Prostate gland (tissue), 2 donors: Measurements from ENCODE around the gene TSPAN12. TPM values are rescaled to one million over a fixed set of nuclear protein-coding genes. Genes with fewer than 3 reads are reported as not detected.
A peak's percentile ranks its signal among the peaks of the same experiment; 100 is the strongest.
"Not testable (repeated sequence)": the region's sequence is repeated elsewhere in the genome, so short reads cannot be mapped to it uniquely, and the experiment has no call there.

Experiments
- DNase-seq: peaks from one replicate; pipeline ENCODE4 v3.0.0-alpha.2; 2019; ENCODE audit warnings: low spot score
- H3K27ac ChIP-seq, 2 donors: fragments of 200-600 bp; sonication (generic); 2 replicates each; pipeline ENCODE4 v1.5.1; 2017 to 2019
- H3K27me3 ChIP-seq: fragments of 200-600 bp; sonication (generic); replicated peaks from 2 replicates; pipeline ENCODE4 v1.5.1; 2019; ENCODE audit not compliant: insufficient read depth
- H3K36me3 ChIP-seq, 2 donors: fragments of 200-600 bp; sonication (generic); 1 replicate in 1 of 2; 2 replicates in 1 of 2; pipeline versions ENCODE4 v1.5.1 to v1.8.1; 2017 to 2019
- H3K4me1 ChIP-seq: fragments of 200-600 bp; sonication (generic); replicated peaks from 2 replicates; pipeline ENCODE4 v1.5.1; 2019
- H3K4me3 ChIP-seq, 2 donors: fragments of 200-600 bp; sonication (generic); 2 replicates each; pipeline ENCODE4 v1.5.1; 2017 to 2019
- H3K9me3 ChIP-seq: fragments of 200-600 bp; sonication (generic); 2 replicates; pipeline ENCODE4 v1.5.1; 2017
- CTCF ChIP-seq, 4 experiments: fragments of 200-600 bp in 2 of 4; fragments of 450-650 bp in 2 of 4; sonication (generic) in 2 of 4; IDR thresholded peaks; 1 replicate in 3 of 4; 2 replicates in 1 of 4; pipeline ENCODE4 v1.5.1; 2016 to 2019; ENCODE audit warnings: antibody characterized with exemption in 4 of 4, mild to moderate bottlenecking in 2 of 4, moderate library complexity in 2 of 4
- POLR2A ChIP-seq: fragments of 450-650 bp; IDR thresholded peaks from one replicate; pipeline ENCODE4 v1.6.1; 2016; ENCODE audit warnings: antibody characterized with exemption, mild to moderate bottlenecking
- POLR2AphosphoS5 ChIP-seq: sonication (generic); formaldehyde crosslinking; IDR thresholded peaks from one replicate; pipeline ENCODE4 v1.6.1; 2017; ENCODE audit warnings: antibody characterized with exemption
- WGBS: methylation state at CpG from one replicate; pipeline ENCODE4 v1.1.5; 2018; 5-methylcytosine and 5-hydroxymethylcytosine counted together
- intact Hi-C: fragments of 100-400 bp; cut with DNase I; formaldehyde crosslinking; loops from one replicate; pipeline ENCODE4 v1.14.2; 2022
- total RNA-seq, 2 donors: library from RNA; depleted of rRNA; stranded (reverse); fragments of >200 nt; gene quantifications; one replicate each; pipeline ENCODE4 v1.1.0, GENCODE V29; 2016

The TSPAN12 gene
- total RNA-seq = 10 to 100 TPM; 14.5 to 16.2 TPM

GRCh38 chr7:120857588-120858573 lies at the start of gene TSPAN12:
Gene TSPAN12 (minus strand): TSS chr7:120858144. CDS start chr7:120856763, 1,381 bp downstream.
- Histone ChIP-seq H3K4me1 (no peaks in the 10 kb centered on the region), H3K27ac (peak within 1 kb of the TSS; percentile 60 to 84), H3K27me3 (no peaks in the 10 kb centered on the region), H3K36me3 (no peaks in the 10 kb centered on the region), H3K4me3 (peak within 1 kb of the TSS; percentile 47 to 71), H3K9me3 (no peaks in the 10 kb centered on the region)
- under 1% methylated on average over 48 of the region's 71 CpGs for WGBS
- DNase-seq = peak; percentile 81
- intact Hi-C loops = no loop called here
- TF ChIP-seq POLR2A (no peak), CTCF (IDR thresholded peaks at IDR 0.05) (peak in 3 of 4 experiments; percentile 34 to 61 (median 53)), POLR2AphosphoS5 (peak; percentile 52)

- Histone ChIP-seq H3K36me3 (no peaks in the 10 kb centered on the region), H3K27me3 (no peaks in the 10 kb centered on the region), H3K4me3 (no peak overlapping the region), H3K4me1 (no peaks in the 10 kb centered on the region), H3K9me3 (no peaks in the 10 kb centered on the region), H3K27ac (no peak overlapping the region)
- 38% methylated on average over 4 of the region's 4 CpGs for WGBS
- intact Hi-C loops = no loop called here
- no peak for DNase-seq
- TF ChIP-seq CTCF (IDR thresholded peaks at IDR 0.05) (no peak), POLR2A (no peak), POLR2AphosphoS5 (no peak)
These were observed 41.0 kb upstream of the TSPAN12 start for GRCh38 chr7:120898715-120899499.

GRCh38 chr7:120895253-120895652 lies 37.3 kb upstream of the TSPAN12 start:
- intact Hi-C loops, H3K9me3 ChIP-seq, DNase-seq, H3K27ac ChIP-seq, H3K27me3 ChIP-seq, H3K4me1 ChIP-seq, H3K4me3 ChIP-seq, H3K36me3 ChIP-seq: not testable (repeated sequence)
- WGBS = 91% methylated on average over 3 of the region's 3 CpGs

- H3K27me3 ChIP-seq, intact Hi-C loops, H3K4me1 ChIP-seq, H3K9me3 ChIP-seq, DNase-seq, H3K4me3 ChIP-seq, H3K27ac ChIP-seq, H3K36me3 ChIP-seq: not testable (repeated sequence)
- 86% methylated on average over 4 of the region's 4 CpGs for WGBS
These were observed 27.7 kb upstream of the TSPAN12 start for GRCh38 chr7:120885602-120886001.

- DNase-seq = no peak
- Histone ChIP-seq H3K36me3 (no peaks in the 10 kb centered on the region), H3K9me3 (no peaks in the 10 kb centered on the region), H3K4me1 (no peaks in the 10 kb centered on the region), H3K4me3 (no peak overlapping the region), H3K27ac (no peak overlapping the region), H3K27me3 (no peaks in the 10 kb centered on the region)
- 82% methylated on average over 4 of the region's 4 CpGs for WGBS
- intact Hi-C loops = no loop called here
- no peak for TF ChIP-seq POLR2A
- TF ChIP-seq POLR2AphosphoS5 = no peak
- TF ChIP-seq CTCF (IDR thresholded peaks at IDR 0.05) = no peak
These were observed 19.8 kb upstream of the TSPAN12 start for GRCh38 chr7:120877701-120878100.
